Keratinocyte (primary cell): ENCODE measurements around the gene KCNJ1. TPM values are rescaled to one million over a fixed set of nuclear protein-coding genes. Genes with fewer than 3 reads are reported as not detected.

Source experiments
- DNase-seq: peaks from one replicate; pipeline ENCODE4 v3.0.0-alpha.2; 2011; ENCODE audit warnings: low read depth, missing footprints, low spot score
- FAIRE-seq: peaks from 2 replicates; lab custom pipeline; 2011; peaks lifted over from hg19 to GRCh38; lab: Jason Lieb, UNC
- H2AFZ ChIP-seq: 2 replicates; pipeline ENCODE4 v1.6.0; 2012; ENCODE audit warnings: low read length, control low read depth, inconsistent platforms; ENCODE audit not compliant: control insufficient read depth
- H3K27ac ChIP-seq: 2 replicates; pipeline ENCODE4 v1.5.1; 2011; ENCODE audit warnings: low read length; ENCODE audit not compliant: control insufficient read depth, insufficient read depth
- H3K27me3 ChIP-seq: 3 replicates; pipeline ENCODE4 v1.6.0; 2011; ENCODE audit warnings: low read length; ENCODE audit not compliant: control insufficient read depth, insufficient read depth; ENCODE audit errors: extremely low read depth
- H3K36me3 ChIP-seq, 2 experiments: 2 replicates in 1 of 2; 3 replicates in 1 of 2; pipeline ENCODE4 v1.5.1; 2011; ENCODE audit warnings: low read length in 2 of 2, mild to moderate bottlenecking in 1 of 2; ENCODE audit not compliant: control insufficient read depth in 2 of 2, insufficient read depth in 2 of 2; ENCODE audit errors: extremely low read depth in 1 of 2
- H3K4me1 ChIP-seq: 3 replicates; pipeline ENCODE4 v1.5.1; 2011; ENCODE audit warnings: low read length; ENCODE audit not compliant: control insufficient read depth, insufficient read depth; ENCODE audit errors: extremely low read depth
- H3K4me2 ChIP-seq: 3 replicates; pipeline ENCODE4 v1.6.0; 2011; ENCODE audit warnings: low read depth, low read length; ENCODE audit not compliant: control insufficient read depth, insufficient read depth; ENCODE audit errors: extremely low read depth
- H3K4me3 ChIP-seq, 3 experiments: fragments of 200-600 bp in 1 of 3; sonication (generic) in 1 of 3; 2 replicates in 2 of 3; 3 replicates in 1 of 3; pipeline ENCODE4 v1.5.1; 2011 to 2016; ENCODE audit warnings: low read length in 3 of 3, mild to moderate bottlenecking in 3 of 3, control low read depth in 2 of 3, inconsistent platforms in 1 of 3, low read depth in 1 of 3, mixed read lengths in 1 of 3, mixed run types in 1 of 3, moderate library complexity in 1 of 3; ENCODE audit not compliant: control insufficient read depth in 2 of 3, insufficient read depth in 2 of 3; ENCODE audit errors: extremely low read depth in 1 of 3
- H3K79me2 ChIP-seq: 2 replicates; pipeline ENCODE4 v1.6.0; 2012; ENCODE audit warnings: low read length; ENCODE audit not compliant: control insufficient read depth, insufficient read depth
- H3K9ac ChIP-seq: 3 replicates; pipeline ENCODE4 v1.6.0; 2011; ENCODE audit warnings: low read length; ENCODE audit not compliant: control insufficient read depth, insufficient read depth; ENCODE audit errors: extremely low read depth
- H3K9me1 ChIP-seq: 3 replicates; pipeline ENCODE4 v1.6.0; 2011; ENCODE audit warnings: low read length; ENCODE audit not compliant: control insufficient read depth, insufficient read depth; ENCODE audit errors: extremely low read depth
- H3K9me3 ChIP-seq: 2 replicates; pipeline ENCODE4 v1.5.1; 2012; ENCODE audit warnings: low read depth, low read length; ENCODE audit not compliant: control insufficient read depth
- H4K20me1 ChIP-seq: 3 replicates; pipeline ENCODE4 v1.6.0; 2011; ENCODE audit warnings: low read length; ENCODE audit not compliant: control insufficient read depth, insufficient read depth; ENCODE audit errors: extremely low read depth
- CTCF ChIP-seq, 3 experiments: IDR thresholded peaks in 1 of 3; conservative IDR thresholded peaks in 1 of 3; optimal IDR thresholded peaks in 1 of 3; 2 replicates in 2 of 3; 3 replicates in 1 of 3; pipeline versions ENCODE3 to v1.5.1; 2011; ENCODE audit warnings: low read length in 3 of 3, mild to moderate bottlenecking in 3 of 3, moderate library complexity in 2 of 3, control low read depth in 1 of 3, inconsistent platforms in 1 of 3; ENCODE audit not compliant: insufficient read depth in 2 of 3; ENCODE audit errors: extremely low read depth in 1 of 3
- EZH2 ChIP-seq: IDR thresholded peaks from one replicate; pipeline ENCODE4 v1.6.1; 2012; ENCODE audit warnings: inconsistent platforms, mild to moderate bottlenecking, low read length, moderate library complexity
- dilution Hi-C: fragments of 300-500 bp; cut with MboI; formaldehyde crosslinking; loops from one replicate; pipeline ENCODE4 v1.7.0; 2020; ENCODE audit warnings: low sequenced_read_pairs; ENCODE audit not compliant: extremely low pct_ligation_motif_present
- polyA plus RNA-seq, 5 experiments: library from polyadenylated mRNA; depleted of rRNA in 3 of 5; stranded (reverse) in 3 of 5; stranded (forward) in 1 of 5; unstranded in 1 of 5; fragments of >200 nt; gene quantifications; 1 replicate in 1 of 5; 2 replicates in 3 of 5; 3 replicates in 1 of 5; pipeline versions ENCODE4 v1.2.1 to v1.2.3, GENCODE V29; 2011 to 2012; ENCODE audit warnings: missing spikeins in 2 of 5, low read depth in 1 of 5, low replicate concordance in 1 of 5

The KCNJ1 gene
- polyA plus RNA-seq, 1 donor (not counting 4 experiments of a cell fraction or from before 2014, with no cell fraction given): 0.12 TPM

DNA sequence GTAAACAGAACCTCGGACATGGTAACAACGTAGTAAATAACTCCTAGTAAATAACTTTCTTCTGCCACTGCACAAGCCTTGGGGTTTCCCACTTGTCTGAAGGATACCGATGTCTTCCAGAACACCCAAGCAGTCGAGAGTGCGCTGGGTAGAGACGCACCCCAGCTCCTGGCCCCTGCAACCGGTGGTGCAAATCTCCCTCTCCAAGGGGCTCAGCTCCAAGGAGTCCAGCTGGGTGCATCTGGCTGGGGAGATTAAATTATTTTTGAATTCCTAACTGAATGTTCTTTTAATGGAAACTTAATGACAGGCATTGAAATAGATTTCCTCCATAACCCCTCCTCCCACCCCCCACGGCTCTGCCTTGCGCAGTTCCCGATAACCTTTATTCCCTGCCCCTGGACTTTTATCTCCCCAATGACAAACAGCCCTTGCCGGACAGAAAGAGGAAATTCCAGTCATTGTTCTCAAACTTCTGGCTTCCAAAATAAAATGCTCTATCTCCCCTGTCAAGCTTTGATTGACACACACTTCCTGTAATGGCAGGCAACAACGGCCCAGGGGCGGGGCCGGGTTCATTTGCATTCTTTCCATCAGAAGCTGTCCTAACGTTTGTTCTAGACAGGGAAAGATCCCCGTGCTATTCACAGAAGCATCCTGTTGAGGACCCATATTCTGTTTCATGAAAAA is 31.2 kb downstream of the KCNJ1 start:
- no peaks in the 10 kb centered on the region for H4K20me1 ChIP-seq
- no peak overlapping the region for H3K9ac ChIP-seq
- TF ChIP-seq CTCF (optimal IDR thresholded peaks at IDR 0.05 in 1 of 3, IDR thresholded peaks at IDR 0.05 in 1 of 3, conservative IDR thresholded peaks at IDR 0.05 in 1 of 3; ENCODE audit: extremely low read depth in 1 of 3, insufficient read depth in 2 of 3, low read length in 3 of 3) (no peak), EZH2 (no peak)
- no peaks in the 10 kb centered on the region for H3K4me1 ChIP-seq
- H3K9me1 ChIP-seq: no peaks in the 10 kb centered on the region
- no peaks in the 10 kb centered on the region for H3K27me3 ChIP-seq
- H3K79me2 ChIP-seq: no peaks in the 10 kb centered on the region
- H3K27ac ChIP-seq: no peak overlapping the region
- dilution Hi-C loops: no loop called here
- H3K36me3 ChIP-seq: no peaks in the 10 kb centered on the region
- FAIRE-seq: no peak
- H3K9me3 ChIP-seq: no peaks in the 10 kb centered on the region
- no peak for DNase-seq
- H2AFZ ChIP-seq: no peak overlapping the region
- no peak overlapping the region for H3K4me3 ChIP-seq
- H3K4me2 ChIP-seq: no peak overlapping the region

DNA sequence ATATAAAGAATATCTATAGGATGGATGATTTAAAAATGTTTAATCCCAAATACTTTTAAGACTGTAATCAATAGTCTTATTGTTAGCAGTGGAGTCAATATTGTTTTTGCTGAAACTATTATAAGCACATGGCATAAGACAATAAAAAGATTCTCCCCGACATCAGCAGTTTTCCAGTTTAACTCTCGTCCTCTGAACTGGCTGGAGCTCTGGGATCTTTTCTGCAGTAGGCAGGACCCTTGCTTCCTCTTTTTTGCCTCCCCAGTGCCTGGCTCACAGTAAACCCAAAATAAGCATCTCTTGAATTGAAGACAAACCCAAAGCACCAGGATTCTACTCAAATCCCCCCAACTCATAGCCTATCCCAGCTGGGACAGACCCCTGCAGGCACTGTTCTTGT is 32.9 kb downstream of the KCNJ1 start:
- H3K4me1 ChIP-seq: no peaks in the 10 kb centered on the region
- dilution Hi-C loops: no loop called here
- no peak for DNase-seq

More for the DNA sequence above, 32.9 kb downstream of the KCNJ1 start:
- Histone ChIP-seq H3K79me2 (no peaks in the 10 kb centered on the region), H3K9me3 (no peaks in the 10 kb centered on the region), H3K36me3 (no peaks in the 10 kb centered on the region), H3K27me3 (no peaks in the 10 kb centered on the region), H3K27ac (no peak overlapping the region), H2AFZ (no peak overlapping the region), H3K9ac (no peak overlapping the region), H3K9me1 (no peaks in the 10 kb centered on the region), H4K20me1 (no peaks in the 10 kb centered on the region), H3K4me3 (no peak overlapping the region), H3K4me2 (no peak overlapping the region)
- no peak for FAIRE-seq
- no peak for TF ChIP-seq EZH2
- no peak for TF ChIP-seq CTCF (optimal IDR thresholded peaks at IDR 0.05 in 1 of 3, IDR thresholded peaks at IDR 0.05 in 1 of 3, conservative IDR thresholded peaks at IDR 0.05 in 1 of 3; ENCODE audit: extremely low read depth in 1 of 3, insufficient read depth in 2 of 3, low read length in 3 of 3)
